Astrocyte of the cerebellum (primary cell): ENCODE results near the gene DNAJB1.

ENCODE experiments used
- DNase-seq: peaks from one replicate; pipeline ENCODE4 v3.0.0-alpha.2; 2011; ENCODE audit warnings: low read depth
- H3K4me3 ChIP-seq: 2 replicates; pipeline ENCODE4 v1.5.1; 2011; ENCODE audit warnings: mild to moderate bottlenecking, low read depth, low read length, moderate library complexity
- CTCF ChIP-seq: IDR thresholded peaks from 2 replicates; pipeline ENCODE4 v1.5.1; 2012; ENCODE audit warnings: low read length, low read depth, moderate library complexity, mild to moderate bottlenecking; ENCODE audit errors: missing control alignments
- in situ Hi-C: cut with HindIII; loops from 2 replicates; pipeline ENCODE4 v1.10.0; 2017; ENCODE audit warnings: low sequenced_read_pairs

The DNAJB1 gene

GRCh38 chr19:14563989-14564651, 45.9 kb upstream of the DNAJB1 start:
- TF ChIP-seq CTCF, result no peak
- in situ Hi-C loops, result no loop called here
- DNase-seq, result no peak
- H3K4me3 ChIP-seq, result no peak overlapping the region

DNA sequence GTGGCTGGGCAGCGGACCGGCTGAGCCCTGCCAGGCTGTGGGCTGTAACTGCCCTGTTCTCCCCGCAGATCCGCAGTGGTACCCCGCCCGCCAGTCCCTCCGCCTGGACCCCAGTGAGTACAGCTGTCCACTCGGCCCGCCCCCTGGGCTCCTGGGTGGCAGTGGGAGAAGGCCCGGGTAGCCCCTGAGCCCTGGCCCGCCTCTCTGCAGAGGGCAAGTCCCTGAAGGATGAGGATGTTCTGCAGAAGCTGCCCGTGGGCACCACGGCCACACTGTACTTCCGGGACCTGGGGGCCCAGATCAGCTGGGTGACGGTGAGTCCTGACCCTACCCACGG, 45.4 kb upstream of the DNAJB1 start:
- no peak for DNase-seq
- H3K4me3 ChIP-seq, result no peak overlapping the region
- TF ChIP-seq CTCF, result no peak
- in situ Hi-C loops, result no loop called here

- no peak overlapping the region for H3K4me3 ChIP-seq
- in situ Hi-C loops, result no loop called here
- TF ChIP-seq CTCF, result no peak
- no peak for DNase-seq
These were observed 44.7 kb upstream of the DNAJB1 start for GRCh38 chr19:14562660-14563589.

- no peak for DNase-seq
- no peak for TF ChIP-seq CTCF
- in situ Hi-C loops, result no loop called here
- no peak overlapping the region for H3K4me3 ChIP-seq
These were observed 43.7 kb upstream of the DNAJB1 start for GRCh38 chr19:14561847-14562351.

DNA sequence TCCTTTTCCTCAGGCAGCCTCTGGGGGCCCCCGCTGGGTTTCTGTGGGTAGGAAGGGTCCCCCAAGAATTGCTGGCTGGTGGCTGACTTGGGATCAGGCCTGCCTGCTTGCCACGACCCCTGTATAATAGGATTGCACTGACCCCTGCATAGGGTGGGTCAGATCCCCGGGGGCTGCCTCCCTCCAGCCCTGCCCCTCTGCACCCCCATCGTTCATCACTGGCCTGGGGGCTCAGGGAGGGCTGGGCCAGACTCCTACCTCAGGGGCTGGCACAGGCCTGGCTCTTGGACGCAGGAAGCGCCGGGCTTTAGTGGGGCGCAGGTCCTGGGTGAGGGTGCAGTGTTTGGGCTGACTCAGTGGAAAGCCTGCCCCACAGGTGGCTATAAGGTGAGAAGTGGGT, 43.1 kb upstream of the DNAJB1 start:
- in situ Hi-C loops, result no loop called here
- no peak for TF ChIP-seq CTCF
- no peak overlapping the region for H3K4me3 ChIP-seq
- DNase-seq, result no peak

DNA sequence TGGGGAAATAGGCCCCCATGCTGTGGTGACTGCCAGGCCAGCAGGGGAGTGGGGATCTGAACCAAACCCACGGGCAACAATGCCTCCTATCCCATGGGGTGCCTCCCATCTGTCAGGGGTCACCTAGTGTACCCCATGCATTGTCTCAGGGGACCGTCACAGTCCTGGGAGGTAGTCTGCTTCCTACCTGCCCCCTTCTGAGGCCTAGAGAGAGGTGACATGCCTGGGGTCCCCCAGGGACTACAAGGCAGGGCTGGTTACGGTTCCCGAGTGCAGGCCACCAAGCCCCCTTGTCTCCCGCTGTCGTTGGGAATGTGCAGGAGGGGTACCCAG, 42.5 kb upstream of the DNAJB1 start:
- no peak for TF ChIP-seq CTCF
- in situ Hi-C loops, result no loop called here
- no peak for DNase-seq
- no peak overlapping the region for H3K4me3 ChIP-seq
